Keratinocyte (primary cell): ENCODE measurements around the gene YY2.

ENCODE experiments used
- EZH2 ChIP-seq: IDR thresholded peaks from one replicate; pipeline ENCODE4 v1.6.1; 2012; ENCODE audit warnings: inconsistent platforms, mild to moderate bottlenecking, low read length, moderate library complexity
- TF ChIP-seq, protein P1 (sequence below), 3 experiments: IDR thresholded peaks in 1 of 3; conservative IDR thresholded peaks in 1 of 3; optimal IDR thresholded peaks in 1 of 3; 2 replicates in 2 of 3; 3 replicates in 1 of 3; pipeline versions ENCODE3 to v1.5.1; 2011; ENCODE audit warnings: low read length in 3 of 3, mild to moderate bottlenecking in 3 of 3, moderate library complexity in 2 of 3, control low read depth in 1 of 3, inconsistent platforms in 1 of 3; ENCODE audit not compliant: insufficient read depth in 2 of 3; ENCODE audit errors: extremely low read depth in 1 of 3

DNA sequence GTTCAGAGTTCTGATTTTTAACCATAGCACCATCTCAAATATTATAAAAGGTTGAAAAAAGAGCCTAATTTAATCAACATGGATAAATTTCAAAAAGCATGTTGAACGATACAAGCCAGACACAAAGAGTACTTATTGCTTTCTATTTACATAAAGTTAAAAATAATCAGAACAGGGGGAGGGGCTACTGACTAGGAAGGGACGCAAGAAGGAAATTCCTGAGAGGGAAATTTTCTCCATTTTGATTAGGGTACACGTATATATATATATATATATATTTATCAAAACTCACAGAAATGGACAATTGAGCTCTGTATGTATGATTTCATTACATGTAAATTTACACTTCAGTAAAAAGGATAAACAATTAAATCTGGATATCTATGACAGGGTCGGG is 16.9 kb upstream of the YY2 start:
- TF ChIP-seq, protein P1, sequence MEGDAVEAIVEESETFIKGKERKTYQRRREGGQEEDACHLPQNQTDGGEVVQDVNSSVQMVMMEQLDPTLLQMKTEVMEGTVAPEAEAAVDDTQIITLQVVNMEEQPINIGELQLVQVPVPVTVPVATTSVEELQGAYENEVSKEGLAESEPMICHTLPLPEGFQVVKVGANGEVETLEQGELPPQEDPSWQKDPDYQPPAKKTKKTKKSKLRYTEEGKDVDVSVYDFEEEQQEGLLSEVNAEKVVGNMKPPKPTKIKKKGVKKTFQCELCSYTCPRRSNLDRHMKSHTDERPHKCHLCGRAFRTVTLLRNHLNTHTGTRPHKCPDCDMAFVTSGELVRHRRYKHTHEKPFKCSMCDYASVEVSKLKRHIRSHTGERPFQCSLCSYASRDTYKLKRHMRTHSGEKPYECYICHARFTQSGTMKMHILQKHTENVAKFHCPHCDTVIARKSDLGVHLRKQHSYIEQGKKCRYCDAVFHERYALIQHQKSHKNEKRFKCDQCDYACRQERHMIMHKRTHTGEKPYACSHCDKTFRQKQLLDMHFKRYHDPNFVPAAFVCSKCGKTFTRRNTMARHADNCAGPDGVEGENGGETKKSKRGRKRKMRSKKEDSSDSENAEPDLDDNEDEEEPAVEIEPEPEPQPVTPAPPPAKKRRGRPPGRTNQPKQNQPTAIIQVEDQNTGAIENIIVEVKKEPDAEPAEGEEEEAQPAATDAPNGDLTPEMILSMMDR (optimal IDR thresholded peaks at IDR 0.05 in 1 of 3, IDR thresholded peaks at IDR 0.05 in 1 of 3, conservative IDR thresholded peaks at IDR 0.05 in 1 of 3; ENCODE audit: extremely low read depth in 1 of 3, insufficient read depth in 2 of 3, low read length in 3 of 3) = no peak
- no peak for TF ChIP-seq EZH2
